Brain microvascular endothelial cell (primary cell): ENCODE data around the gene RRP36.

Experiments
- DNase-seq: peaks from one replicate; pipeline ENCODE4 v3.0.0-alpha.2; 2020
- H3K27ac ChIP-seq: fragments of 250-450 bp; sonication (Bioruptor Pico); 2 replicates; pipeline ENCODE4 v1.5.1; 2020; ENCODE audit warnings: mild to moderate bottlenecking, moderate library complexity
- H3K27me3 ChIP-seq: fragments of 250-450 bp; sonication (Bioruptor Pico); replicated peaks from 2 replicates; pipeline ENCODE4 v1.5.1; 2020; ENCODE audit warnings: mild to moderate bottlenecking
- H3K36me3 ChIP-seq: fragments of 250-450 bp; sonication (Bioruptor Pico); replicated peaks from 2 replicates; pipeline ENCODE4 v1.5.1; 2020; ENCODE audit warnings: mild to moderate bottlenecking
- H3K4me3 ChIP-seq: 2 replicates; pipeline ENCODE4 v1.5.1; 2011; ENCODE audit warnings: low read depth, mild to moderate bottlenecking, control low read depth, low read length, moderate library complexity
- in situ Hi-C: cut with HindIII; loops from 2 replicates; pipeline ENCODE4 v1.10.0; 2017; ENCODE audit warnings: low sequenced_read_pairs, low pct_ligation_motif_present
- TF ChIP-seq, protein P1 (sequence below): IDR thresholded peaks from 2 replicates; pipeline ENCODE4 v1.5.1; 2011; ENCODE audit warnings: low read depth, mild to moderate bottlenecking, moderate library complexity, low read length, control low read depth, inconsistent platforms; ENCODE audit errors: missing control alignments

Gene RRP36

DNA sequence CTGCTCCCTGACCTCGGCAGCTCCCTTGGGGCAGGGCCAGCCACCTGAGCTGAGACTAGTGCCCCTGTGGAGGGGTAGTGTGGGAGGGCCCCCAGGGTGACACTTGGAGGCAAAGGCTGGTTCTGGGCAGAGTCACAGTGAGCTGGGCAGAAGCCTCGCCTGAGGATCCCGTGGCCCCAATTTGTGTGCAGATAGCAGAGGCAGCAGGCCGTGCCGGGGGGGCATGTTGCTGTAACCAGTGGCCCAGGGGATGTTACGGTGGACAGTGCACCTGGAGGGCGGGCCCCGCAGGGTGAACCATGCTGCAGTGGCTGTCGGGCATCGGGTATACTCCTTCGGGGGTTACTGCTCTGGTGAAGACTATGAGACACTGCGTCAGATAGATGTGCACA lies 4.5 kb upstream of the RRP36 start:
- H3K27ac ChIP-seq = no peak overlapping the region
- peaks cover 29% of the 10 kb centered on the region for H3K36me3 ChIP-seq
- TF ChIP-seq, protein P1, sequence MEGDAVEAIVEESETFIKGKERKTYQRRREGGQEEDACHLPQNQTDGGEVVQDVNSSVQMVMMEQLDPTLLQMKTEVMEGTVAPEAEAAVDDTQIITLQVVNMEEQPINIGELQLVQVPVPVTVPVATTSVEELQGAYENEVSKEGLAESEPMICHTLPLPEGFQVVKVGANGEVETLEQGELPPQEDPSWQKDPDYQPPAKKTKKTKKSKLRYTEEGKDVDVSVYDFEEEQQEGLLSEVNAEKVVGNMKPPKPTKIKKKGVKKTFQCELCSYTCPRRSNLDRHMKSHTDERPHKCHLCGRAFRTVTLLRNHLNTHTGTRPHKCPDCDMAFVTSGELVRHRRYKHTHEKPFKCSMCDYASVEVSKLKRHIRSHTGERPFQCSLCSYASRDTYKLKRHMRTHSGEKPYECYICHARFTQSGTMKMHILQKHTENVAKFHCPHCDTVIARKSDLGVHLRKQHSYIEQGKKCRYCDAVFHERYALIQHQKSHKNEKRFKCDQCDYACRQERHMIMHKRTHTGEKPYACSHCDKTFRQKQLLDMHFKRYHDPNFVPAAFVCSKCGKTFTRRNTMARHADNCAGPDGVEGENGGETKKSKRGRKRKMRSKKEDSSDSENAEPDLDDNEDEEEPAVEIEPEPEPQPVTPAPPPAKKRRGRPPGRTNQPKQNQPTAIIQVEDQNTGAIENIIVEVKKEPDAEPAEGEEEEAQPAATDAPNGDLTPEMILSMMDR = no peak
- H3K27me3 ChIP-seq = no peaks in the 10 kb centered on the region
- DNase-seq = no peak
- no peak overlapping the region for H3K4me3 ChIP-seq
- in situ Hi-C loops = no loop called here

DNA sequence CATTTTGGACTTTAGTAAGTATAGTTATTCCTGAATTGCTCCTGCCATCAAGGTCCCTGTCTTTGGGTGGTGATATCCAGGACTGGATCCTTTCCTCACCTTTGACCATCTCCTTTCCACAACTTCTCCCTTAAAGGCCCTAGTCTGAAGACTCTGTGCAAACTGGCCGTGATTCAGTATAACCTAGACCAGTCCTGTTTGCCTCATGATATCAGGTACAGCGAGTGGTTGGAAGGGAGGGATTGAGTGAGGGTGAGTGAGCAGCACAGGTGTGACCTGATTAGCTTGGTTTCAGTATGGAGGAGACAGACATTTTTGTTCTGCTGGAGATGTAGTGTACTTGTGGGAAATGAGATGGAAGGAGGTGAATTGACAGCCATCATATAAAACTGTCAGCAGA lies 2.3 kb upstream of the RRP36 start:
- no peaks in the 10 kb centered on the region for H3K27me3 ChIP-seq
- H3K27ac ChIP-seq = no peak overlapping the region
- DNase-seq = no peak
- H3K36me3 ChIP-seq = peaks cover 27% of the 10 kb centered on the region
- no peak overlapping the region for H3K4me3 ChIP-seq
- TF ChIP-seq, protein P1 = no peak
- in situ Hi-C loops = no loop called here

DNA sequence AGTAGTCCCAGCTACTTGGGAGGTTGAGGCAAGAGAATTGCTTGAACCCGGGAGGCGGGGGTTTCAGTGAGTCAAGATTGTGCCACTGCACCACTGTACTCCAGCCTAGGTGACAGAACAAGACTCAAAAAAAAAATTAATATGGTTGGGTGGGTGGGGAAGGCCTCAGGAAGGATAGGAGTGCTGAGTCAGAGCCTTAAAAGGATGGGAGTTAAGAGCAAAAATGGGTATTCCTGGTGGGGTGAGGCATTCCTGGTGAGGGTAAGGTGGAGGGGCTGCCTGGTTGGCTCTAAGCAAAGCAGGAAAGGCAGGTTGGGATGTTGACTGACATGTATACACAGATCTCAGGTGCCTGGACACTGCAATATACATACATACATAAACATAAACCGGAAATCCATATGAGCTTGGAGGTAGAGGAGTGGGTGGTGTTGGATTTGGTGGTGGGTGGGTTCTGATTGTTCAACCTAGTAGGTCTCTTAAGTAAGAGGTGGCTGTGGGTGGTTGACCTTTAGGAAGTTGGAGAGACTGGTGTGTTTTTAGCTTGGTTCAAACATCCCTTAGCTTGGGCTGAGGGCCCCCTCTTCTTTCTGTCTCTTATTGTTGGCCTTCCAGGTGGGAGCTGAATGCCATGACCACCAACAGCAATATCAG lies 1.2 kb upstream of the RRP36 start:
- Histone ChIP-seq H3K36me3 (peaks cover 32% of the 10 kb centered on the region), H3K4me3 (no peak overlapping the region), H3K27ac (no peak overlapping the region), H3K27me3 (no peaks in the 10 kb centered on the region)
- in situ Hi-C loops = no loop called here
- DNase-seq = no peak
- TF ChIP-seq, protein P1 = no peak

DNA sequence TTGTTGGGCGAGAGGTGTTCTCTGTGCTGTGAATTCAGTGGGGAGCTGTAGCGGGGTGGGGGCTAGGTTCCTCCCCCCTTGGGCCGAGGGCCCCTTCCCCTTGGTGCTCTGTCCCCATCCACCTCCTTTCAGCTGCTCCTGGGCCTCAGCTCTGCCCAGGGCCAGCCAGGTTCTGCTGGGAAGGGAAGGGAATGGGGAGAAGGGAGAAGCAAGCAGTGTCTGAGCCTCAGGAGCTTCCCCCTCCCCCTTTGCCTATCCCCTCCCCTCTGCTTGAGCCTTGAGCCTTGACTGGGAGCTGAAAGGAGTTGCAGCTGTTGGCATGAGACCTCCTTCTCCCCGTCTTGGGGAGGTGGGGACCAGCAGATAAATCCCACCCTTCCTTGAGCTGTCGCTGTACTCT lies 576 bp upstream of the RRP36 start:
- no peak for DNase-seq
- Histone ChIP-seq H3K4me3 (peak overlapping the region; percentile 81), H3K36me3 (peaks cover 36% of the 10 kb centered on the region), H3K27me3 (no peaks in the 10 kb centered on the region), H3K27ac (peak overlapping the region; percentile 57)
- in situ Hi-C loops = no loop called here
- TF ChIP-seq, protein P1 = no peak

DNA sequence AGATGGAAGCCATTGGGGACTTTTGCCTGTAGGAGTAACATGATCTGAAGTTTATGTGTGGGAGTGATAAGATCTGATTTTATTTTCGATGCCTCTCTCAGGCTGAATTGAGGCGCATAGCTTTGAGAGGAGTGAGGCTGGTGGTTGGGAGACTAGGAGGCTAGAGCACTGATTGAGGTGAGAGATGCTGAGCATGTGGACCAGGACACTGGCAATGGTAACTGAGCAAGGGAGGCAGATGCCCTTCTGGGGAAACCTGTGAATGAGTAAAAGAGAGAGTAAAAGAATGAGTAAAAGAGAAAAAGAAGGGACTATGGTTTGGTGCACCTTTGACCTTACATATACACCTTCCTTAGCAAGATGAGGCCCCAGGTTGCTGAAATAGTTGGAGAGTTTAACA lies 3.0 kb downstream of the RRP36 start:
- H3K36me3 ChIP-seq = peaks cover 53% of the 10 kb centered on the region
- TF ChIP-seq, protein P1 = no peak
- H3K4me3 ChIP-seq = no peak overlapping the region
- no peak for DNase-seq
- in situ Hi-C loops = no loop called here
- H3K27ac ChIP-seq = no peak overlapping the region
- no peaks in the 10 kb centered on the region for H3K27me3 ChIP-seq

DNA sequence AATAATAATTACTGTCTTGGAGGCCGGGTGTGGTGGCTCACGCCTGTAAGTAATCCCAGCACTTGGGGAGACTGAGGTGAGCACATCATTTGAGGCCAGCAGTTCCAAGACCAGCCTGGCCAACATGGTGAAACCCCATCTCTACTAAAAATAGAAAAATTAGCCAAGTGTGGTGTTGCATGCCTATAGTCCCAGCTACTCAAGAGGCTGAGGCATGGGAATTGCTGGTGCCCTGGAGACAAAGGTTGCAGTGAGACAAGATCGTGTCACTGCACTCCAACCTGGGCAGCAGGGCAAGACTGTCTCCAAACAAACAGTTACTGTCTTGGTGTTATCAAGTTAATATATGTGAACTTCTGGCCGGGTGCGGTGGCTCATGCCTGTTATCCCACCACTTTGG lies 4.9 kb downstream of the RRP36 start:
- in situ Hi-C loops = no loop called here
- TF ChIP-seq, protein P1 = no peak
- Histone ChIP-seq H3K27me3 (no peaks in the 10 kb centered on the region), H3K36me3 (peaks cover 57% of the 10 kb centered on the region), H3K4me3 (no peak overlapping the region), H3K27ac (no peak overlapping the region)
- no peak for DNase-seq
